NOMO-1 treated with DMSO at 0.1 percent for 48 hours (cell line): Measurements from ENCODE around the gene LGALS7B.
"Not testable (repeated sequence)": the region's sequence is repeated elsewhere in the genome, so short reads cannot be mapped to it uniquely, and the experiment has no call there.

Source experiments
- DNase-seq: peaks from one replicate; lab custom pipeline; 2025; ENCODE audit not compliant: unreplicated experiment; lab: John Stamatoyannopoulos, UW

Gene LGALS7B

GRCh38 chr19:38788478-38789243 lies at the start of gene LGALS7B:
Gene LGALS7B, plus strand, starts transcription at chr19:38789200. Its CDS starts 27 bp downstream, at chr19:38789227.
- DNase-seq: no peak

- DNase-seq: peak; percentile 48
Measured at GRCh38 chr19:38739440-38740256, 49.4 kb upstream of the LGALS7B start.

DNA sequence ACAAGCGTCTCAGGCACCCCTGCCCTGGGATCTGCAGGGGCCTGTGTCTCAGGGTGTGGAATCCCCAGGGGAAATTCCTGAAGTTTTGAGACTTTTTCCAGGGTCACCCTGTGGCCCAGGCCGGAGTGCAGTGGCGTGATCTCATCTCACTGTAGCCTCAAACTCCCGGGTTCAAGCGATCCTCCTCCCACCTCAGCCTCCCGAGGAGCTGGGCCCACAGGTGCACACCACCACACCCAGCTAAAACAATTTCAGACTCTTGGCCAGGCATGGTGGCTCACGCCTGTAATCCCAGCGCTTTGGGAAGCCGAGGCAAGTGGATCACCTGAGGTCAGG lies 48.8 kb upstream of the LGALS7B start:
- DNase-seq: no peak

DNA sequence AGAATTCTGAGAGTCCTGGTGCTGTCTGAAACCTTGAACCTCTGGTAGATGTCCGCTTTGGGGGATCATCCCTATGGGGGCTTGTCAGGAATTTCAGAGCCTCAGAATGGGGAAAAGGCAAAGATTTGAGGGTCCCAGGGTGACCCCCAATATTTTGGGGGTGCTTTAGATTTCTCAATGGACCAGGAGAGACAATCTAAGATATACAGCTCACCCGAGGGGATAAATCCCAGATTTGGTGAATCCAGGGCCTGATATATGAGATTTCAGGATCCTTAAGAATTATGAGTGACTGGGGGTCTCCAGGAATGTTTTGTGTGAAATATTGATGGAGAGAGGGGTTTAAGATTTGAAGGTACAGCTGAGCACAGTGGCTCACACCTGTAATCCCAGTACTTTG lies 48.1 kb upstream of the LGALS7B start:
- DNase-seq: no peak

- no peak for DNase-seq
Measured at GRCh38 chr19:38741670-38742069, 47.3 kb upstream of the LGALS7B start.

DNA sequence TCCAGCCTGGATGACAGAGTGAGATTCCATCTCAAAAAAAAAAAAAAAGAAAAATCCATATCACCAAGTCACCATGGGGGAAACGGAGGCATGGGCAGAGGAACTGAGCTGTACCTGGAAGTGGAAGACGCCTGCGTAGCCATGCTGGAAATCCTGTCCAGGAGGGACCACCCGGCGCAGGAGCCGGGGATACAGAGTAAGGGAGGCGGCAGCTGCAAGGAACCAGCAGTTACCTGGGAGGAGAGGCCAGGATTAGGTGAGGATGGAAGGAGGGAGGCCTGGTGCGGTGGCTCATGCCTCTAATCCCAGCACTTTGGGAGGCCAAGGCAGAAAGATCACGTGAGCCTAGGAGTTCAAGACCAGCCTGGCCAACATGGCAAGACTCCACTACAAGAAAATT lies 46.7 kb upstream of the LGALS7B start:
- DNase-seq: no peak

DNA sequence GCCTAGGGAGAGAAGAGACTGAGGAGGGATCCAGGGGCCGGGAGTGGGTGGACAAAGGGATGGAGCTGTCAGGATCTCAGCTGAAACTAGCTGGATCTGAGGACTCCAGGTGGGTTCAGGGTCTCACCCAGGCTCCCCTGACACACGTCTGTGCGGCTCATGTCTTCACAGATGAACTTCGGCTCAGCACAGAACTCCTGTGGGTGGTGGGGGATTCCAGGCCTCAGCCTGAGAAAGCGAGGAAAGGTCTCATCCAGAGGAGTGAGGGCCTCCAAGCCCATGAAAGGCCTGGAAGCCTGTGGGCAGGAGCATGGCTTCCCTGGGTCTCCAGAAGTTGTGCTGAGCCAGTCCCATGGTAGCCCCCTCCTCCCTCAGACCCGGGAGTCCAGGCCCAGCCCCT lies 46.1 kb upstream of the LGALS7B start:
- DNase-seq: no peak

- no peak for DNase-seq
Measured at GRCh38 chr19:38743394-38744297, 45.4 kb upstream of the LGALS7B start.

DNA sequence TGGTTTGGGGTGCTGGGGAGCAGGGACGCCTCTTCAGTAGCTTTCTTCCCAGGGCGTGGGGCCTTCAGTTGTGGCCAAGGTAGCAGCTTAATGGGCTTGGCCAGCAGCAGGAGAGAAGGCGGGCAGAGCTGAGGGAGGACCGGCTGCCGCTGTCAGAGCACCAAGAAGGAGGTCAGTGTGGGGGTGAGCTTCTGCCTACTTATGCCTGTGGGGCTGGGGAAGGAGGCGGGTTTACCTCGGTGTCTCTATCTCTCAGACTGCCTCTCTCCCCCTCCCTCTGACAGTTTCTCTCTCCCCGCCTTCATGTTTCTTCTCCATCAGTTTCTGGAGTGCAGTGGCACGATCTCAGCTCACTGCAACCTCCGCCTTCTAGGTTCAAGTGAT lies 44.7 kb upstream of the LGALS7B start, which contains the start of gene CAPN12:
Gene CAPN12, minus strand, starts transcription at position 177 of the 384 bp plus-strand sequence. CDS start 309 bp downstream, outside the sequence.
- no peak for DNase-seq

GRCh38 chr19:38744874-38745273 lies 44.1 kb upstream of the LGALS7B start:
- no peak for DNase-seq

DNA sequence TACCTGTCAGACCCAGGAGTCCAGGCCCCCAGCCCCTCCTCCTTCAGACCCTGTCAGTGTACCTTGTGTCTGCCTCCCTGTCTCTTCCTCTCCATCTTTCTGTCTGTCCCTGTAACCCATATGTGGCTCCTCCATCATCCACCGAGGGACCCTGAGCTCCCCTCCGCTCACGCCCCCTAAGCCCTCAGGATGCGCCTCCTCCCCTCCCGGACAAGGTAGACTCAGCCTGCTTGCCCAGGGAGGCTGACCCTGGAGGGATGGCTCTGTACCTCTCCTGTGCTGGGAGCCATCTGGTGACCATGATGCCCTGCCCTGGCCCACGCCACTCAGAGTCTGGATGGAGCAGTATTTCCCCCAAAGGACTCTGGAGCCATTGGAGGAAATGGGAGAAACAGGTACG lies 43.7 kb upstream of the LGALS7B start:
- no peak for DNase-seq

DNA sequence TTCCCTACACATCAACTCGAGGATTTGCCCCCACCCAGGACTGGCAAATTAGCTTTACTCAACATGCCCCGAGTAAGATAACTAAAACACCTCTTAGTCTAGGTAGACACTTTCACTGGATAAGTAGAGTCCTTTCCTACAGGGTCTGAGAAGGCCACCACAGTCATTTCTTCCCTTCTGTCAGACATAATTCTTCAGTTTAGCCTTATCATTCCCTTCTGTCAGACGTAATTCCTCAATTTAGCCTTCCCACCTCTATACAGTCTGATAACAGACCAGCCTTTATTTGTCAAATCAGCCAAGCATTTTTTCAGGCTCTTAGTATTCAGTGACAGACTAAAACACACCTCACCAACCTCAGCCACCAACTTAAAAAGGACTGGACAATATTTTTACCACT lies 35.2 kb upstream of the LGALS7B start:
- DNase-seq: not testable (repeated sequence)

DNA sequence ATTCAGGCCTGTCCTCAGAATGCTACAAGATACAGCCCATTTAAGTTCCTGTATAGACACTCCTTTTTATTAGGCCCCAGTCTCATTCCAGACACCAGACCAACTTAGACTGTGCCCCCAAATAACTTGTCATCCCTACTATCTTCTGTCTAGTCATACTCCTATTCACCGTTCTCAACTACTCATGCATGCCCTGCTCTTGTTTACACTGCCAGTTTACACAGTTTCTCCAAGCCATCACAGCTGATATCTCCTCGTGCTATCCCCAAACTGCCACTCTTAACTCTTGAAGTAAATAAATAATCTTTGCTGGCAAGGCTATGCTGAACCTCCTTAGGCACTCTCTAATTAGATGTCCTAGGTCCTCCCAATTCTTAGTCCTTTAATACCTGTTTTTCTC lies 34.8 kb upstream of the LGALS7B start:
- not testable (repeated sequence) for DNase-seq

DNA sequence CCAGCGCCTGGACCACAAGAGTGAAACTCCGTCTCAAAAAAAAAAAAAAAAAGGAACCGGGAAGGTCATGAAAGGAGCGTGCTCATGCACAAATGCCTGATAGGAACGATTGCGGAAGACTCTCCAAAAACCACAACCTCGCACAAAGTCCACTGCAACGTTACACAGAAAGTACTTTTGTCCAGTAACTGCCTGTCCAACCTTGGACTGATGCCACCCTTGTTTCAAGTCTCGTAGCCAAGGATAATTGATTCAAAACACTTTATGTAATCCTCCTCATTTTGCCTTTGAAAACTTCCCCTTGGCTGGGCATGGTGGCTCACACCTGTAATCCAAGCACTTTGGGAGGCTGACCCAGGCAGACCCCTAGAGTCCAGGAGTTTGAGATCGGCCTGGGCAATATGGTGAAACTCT lies 29.4 kb upstream of the LGALS7B start:
- DNase-seq: peak; percentile 39

GRCh38 chr19:38760805-38761517 lies 28.0 kb upstream of the LGALS7B start:
- not testable (repeated sequence) for DNase-seq

DNA sequence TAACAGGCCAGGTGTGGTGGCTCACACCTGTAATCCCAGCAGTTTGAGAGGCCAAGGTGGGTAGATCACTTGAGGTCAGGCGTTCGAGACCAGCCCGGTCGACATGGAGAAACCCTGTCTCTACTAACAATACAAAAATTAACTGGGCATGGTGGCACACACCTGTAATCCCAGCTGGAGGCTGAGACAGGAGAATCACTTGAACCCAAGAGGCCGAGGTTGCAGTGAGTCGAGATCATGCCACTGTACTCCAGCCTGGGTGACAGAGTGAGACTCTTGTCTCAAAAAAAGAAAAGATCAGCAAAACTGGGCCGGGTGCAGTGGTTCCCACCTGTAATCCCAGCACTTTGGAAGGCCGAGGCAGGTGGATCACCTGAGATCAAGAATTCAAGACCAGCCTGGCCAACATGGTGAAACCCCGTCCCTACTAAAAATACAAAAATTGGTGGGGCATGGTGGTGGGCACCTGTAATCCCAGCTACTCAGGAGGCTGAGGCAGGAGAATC lies 27.1 kb upstream of the LGALS7B start:
- not testable (repeated sequence) for DNase-seq

GRCh38 chr19:38763795-38764220 lies 25.2 kb upstream of the LGALS7B start:
- DNase-seq: no peak

GRCh38 chr19:38765214-38765613 lies 23.8 kb upstream of the LGALS7B start:
- DNase-seq: no peak

DNA sequence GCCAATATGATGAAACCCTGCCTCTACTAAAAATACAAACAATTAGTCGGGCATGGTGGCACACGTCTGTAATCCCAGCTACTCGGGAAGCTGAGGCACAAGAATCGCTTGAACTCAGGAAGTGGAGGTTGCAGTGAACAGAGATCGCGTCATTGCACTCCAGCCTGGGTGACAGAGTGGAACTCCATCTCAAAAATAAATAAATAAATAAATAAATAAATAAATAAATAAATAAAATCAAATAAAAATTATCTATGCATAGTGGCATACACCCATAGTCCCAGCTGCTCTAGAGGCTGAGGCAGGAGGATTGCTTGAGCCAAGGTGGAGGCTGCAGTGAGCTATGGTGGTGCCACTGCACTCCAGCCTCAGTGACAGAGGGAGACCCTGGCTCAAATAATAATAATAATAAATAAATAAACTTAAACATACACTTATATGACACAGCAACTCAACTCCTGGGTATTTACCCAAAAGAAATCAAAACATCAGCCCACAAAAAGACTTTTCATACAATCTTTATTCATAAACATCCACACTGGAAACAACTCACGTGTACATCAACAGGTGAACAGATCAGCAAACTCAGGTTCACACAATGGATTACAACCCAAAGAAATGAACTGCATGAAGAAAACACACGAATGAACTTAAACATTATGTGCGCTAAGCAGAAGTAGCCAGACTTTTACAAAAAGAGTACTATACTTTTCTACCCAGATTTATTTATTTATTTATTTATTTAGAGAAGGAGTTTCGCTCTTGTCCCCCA lies 22.5 kb upstream of the LGALS7B start:
- no peak for DNase-seq
